HEK293T (cell line): Measurements from ENCODE around the gene EYA4.

ENCODE experiments used
- ELF4 ChIP-seq: fragments of 450-650 bp; IDR thresholded peaks from 2 replicates; pipeline ENCODE4 v1.6.1; 2017; ENCODE audit warnings: antibody characterized with exemption
- FOXA1 ChIP-seq: fragments of 450-650 bp; IDR thresholded peaks from 2 replicates; pipeline ENCODE4 v1.6.1; 2016; ENCODE audit warnings: mild to moderate bottlenecking
- PKNOX1 ChIP-seq: fragments of 450-650 bp; IDR thresholded peaks from 2 replicates; pipeline ENCODE4 v1.6.1; 2016
- SUZ12 ChIP-seq: fragments of 450-650 bp; IDR thresholded peaks from 2 replicates; pipeline ENCODE4 v1.6.1; 2016; ENCODE audit warnings: mild to moderate bottlenecking
- TARDBP ChIP-seq: fragments of 450-650 bp; IDR thresholded peaks from 2 replicates; pipeline ENCODE4 v1.6.1; 2016

- no peak for TF ChIP-seq ELF4
- no peak for TF ChIP-seq SUZ12
- TF ChIP-seq PKNOX1, result no peak
- TF ChIP-seq FOXA1, result no peak
- no peak for TF ChIP-seq TARDBP
These were observed 6.4 kb downstream of the EYA4 start for GRCh38 chr6:133247581-133247980.
